Activated naive CD4-positive, alpha-beta T cell treated with anti-CD3 and anti-CD28 coated beads, Interleukin-2, amount 50 U/mL, for 72 hours (primary cell): Measurements from ENCODE around the gene FRMD4A. TPM values are rescaled to one million over a fixed set of nuclear protein-coding genes. Genes with fewer than 3 reads are reported as not detected.
"Not testable (repeated sequence)": the region's sequence is repeated elsewhere in the genome, so short reads cannot be mapped to it uniquely, and the experiment has no call there.

ENCODE experiments used
- ATAC-seq, 2 donors: fragments of 150-1000 bp; cut with Tn5 transposase; 2 replicates each; pipeline ENCODE4 v1.10.0; 2021; ENCODE audit warnings: mild to moderate bottlenecking in 2 of 2, moderate library complexity in 2 of 2
- DNase-seq, 2 donors: peaks; one replicate each; pipeline ENCODE4 v3.0.0; 2021 to 2022; ENCODE audit warnings: low spot score in 2 of 2
- H3K27ac Mint-ChIP-seq, 2 donors: one replicate each; pipeline ENCODE4 v1.8.0; 2022; ENCODE audit warnings: mild to moderate bottlenecking in 2 of 2, mixed read lengths in 2 of 2
- H3K36me3 Mint-ChIP-seq, 2 donors: one replicate each; pipeline ENCODE4 v1.8.0; 2022; ENCODE audit warnings: mixed read lengths in 2 of 2
- H3K9me3 Mint-ChIP-seq, 2 donors: one replicate each; pipeline ENCODE4 v1.8.0; 2022; ENCODE audit warnings: mixed read lengths in 2 of 2
- total RNA-seq, 2 donors: library from RNA; stranded (reverse); gene quantifications; one replicate each; pipeline ENCODE4 v1.2.3, GENCODE V29; 2022

FRMD4A gene
- total RNA-seq, 2 donors from 2014 or later: 0.41 to 0.49 TPM

DNA sequence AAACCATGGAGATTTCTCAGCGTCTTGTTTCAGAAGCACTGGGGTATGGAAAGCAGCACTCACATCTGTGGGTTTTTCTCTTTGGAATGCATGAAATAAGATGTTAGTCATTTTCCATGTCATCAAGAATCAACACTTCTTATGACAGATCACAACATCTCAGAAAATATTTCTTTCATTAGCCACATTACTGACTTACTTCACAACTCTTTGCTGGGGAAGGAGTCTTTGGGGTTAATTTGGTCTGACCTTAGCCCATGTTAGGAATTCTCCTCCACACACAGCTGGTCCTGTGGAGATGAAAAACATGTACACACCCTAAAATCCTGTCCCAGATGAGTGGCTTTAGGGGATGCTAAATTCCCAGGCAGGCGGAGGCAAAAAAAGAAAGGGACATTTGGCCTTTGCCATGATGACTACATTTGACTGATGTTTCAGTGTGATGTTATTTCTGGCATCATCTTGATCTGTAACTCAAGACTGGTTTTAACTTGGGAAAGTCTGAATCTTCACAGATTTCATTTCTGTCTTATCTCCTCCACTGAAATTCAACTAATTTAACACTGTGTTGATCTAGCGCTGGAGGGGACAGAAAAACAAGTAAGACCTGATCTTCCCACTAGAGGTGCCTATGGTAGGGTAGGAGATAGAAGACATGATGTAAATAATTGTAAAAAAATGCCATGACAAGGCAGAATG lies 380.7 kb downstream of the FRMD4A start:
- Mint-ChIP-seq H3K9me3 (peaks cover 9 to 24% of the 10 kb centered on the region in 2 donors), H3K27ac (no peak overlapping the region), H3K36me3 (peaks cover 0 to 6% of the 10 kb centered on the region in 2 donors)
- no peak for ATAC-seq
- DNase-seq: no peak

DNA sequence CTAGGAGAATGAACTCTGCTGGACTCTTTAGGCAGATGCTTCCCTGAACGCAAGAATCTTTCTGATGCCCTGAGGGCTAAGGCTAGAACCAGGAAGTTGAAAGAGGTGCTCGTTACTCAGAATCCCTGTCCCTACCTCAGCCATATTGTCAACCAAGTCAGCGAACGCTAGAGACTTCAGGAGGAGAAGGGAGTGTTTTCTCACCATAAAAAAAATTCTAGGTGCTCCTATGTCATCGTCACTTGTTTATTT lies 384.6 kb downstream of the FRMD4A start:
- ATAC-seq: no peak
- H3K27ac Mint-ChIP-seq: no peak overlapping the region
- no peak for DNase-seq
- peaks cover 6 to 10% of the 10 kb centered on the region in 2 donors for H3K9me3 Mint-ChIP-seq
- peaks cover 0 to 6% of the 10 kb centered on the region in 2 donors for H3K36me3 Mint-ChIP-seq

GRCh38 chr10:13945390-13946208 lies 385.1 kb downstream of the FRMD4A start:
- Mint-ChIP-seq H3K9me3 (peaks cover 3 to 7% of the 10 kb centered on the region in 2 donors), H3K27ac (no peak overlapping the region), H3K36me3 (peaks cover 0 to 3% of the 10 kb centered on the region in 2 donors)
- ATAC-seq (no peak), DNase-seq (no peak)

DNA sequence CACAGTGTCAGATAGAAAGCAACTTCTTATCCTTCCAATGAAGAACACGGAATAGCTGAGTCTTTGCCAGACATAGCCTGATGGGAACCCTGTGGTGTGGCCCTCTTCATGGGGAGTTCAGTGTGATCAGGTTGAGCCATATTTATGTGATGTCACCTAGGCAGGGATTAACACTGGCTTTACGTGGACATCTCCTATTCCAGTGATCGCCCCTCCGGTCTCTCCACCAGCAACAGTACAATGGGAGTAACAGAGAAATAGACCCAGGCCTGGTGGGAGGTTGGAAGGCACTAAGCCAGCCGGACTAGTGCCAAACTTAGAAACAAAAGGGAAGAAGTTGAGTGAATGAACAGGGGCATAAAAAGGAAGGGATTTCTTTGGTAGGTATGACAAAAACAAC lies 385.9 kb downstream of the FRMD4A start:
- ATAC-seq (no peak), DNase-seq (no peak)
- H3K36me3 Mint-ChIP-seq: peaks cover 0 to 4% of the 10 kb centered on the region in 2 donors
- peaks cover 4% of the 10 kb centered on the region in 2 donors for H3K9me3 Mint-ChIP-seq
- H3K27ac Mint-ChIP-seq: no peak overlapping the region

- DNase-seq: no peak
- H3K9me3 Mint-ChIP-seq: peaks cover 4 to 5% of the 10 kb centered on the region in 2 donors
- no peak overlapping the region for H3K27ac Mint-ChIP-seq
- ATAC-seq: no peak
- peaks cover 0 to 4% of the 10 kb centered on the region in 2 donors for H3K36me3 Mint-ChIP-seq
Observed at GRCh38 chr10:13943735-13944398, 386.9 kb downstream of the FRMD4A start.

DNA sequence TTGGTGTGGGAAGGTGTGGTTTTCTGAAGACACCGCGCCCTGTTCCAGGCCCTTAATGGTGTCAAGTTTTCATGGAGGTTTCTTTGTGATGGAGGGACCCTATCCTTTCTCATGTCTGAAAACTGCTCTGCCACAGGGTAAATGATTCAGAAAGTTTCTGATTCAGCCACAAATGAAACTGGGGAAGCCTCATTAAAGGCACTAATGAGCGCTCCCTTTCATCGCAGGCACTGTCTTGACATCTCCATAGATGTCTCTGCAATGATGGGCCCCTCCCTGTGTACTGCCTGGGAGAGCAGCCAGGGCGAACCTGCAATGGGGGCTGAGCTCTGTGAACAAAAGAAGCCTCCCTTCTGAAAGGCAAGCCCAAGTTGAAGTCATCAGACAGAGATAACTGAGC lies 388.7 kb downstream of the FRMD4A start:
- H3K27ac Mint-ChIP-seq: no peak overlapping the region
- peaks cover 4 to 8% of the 10 kb centered on the region in 2 donors for H3K9me3 Mint-ChIP-seq
- peaks cover 0 to 4% of the 10 kb centered on the region in 2 donors for H3K36me3 Mint-ChIP-seq
- DNase-seq: no peak
- ATAC-seq: peak in 1 of 2 donors; percentile 64

GRCh38 chr10:13939391-13939790 lies 391.3 kb downstream of the FRMD4A start:
- ATAC-seq (no peak), DNase-seq (no peak)
- H3K27ac Mint-ChIP-seq: no peak overlapping the region
- H3K36me3 Mint-ChIP-seq: peaks cover 4 to 10% of the 10 kb centered on the region in 2 donors
- H3K9me3 Mint-ChIP-seq: peaks cover 4 to 8% of the 10 kb centered on the region in 2 donors

DNA sequence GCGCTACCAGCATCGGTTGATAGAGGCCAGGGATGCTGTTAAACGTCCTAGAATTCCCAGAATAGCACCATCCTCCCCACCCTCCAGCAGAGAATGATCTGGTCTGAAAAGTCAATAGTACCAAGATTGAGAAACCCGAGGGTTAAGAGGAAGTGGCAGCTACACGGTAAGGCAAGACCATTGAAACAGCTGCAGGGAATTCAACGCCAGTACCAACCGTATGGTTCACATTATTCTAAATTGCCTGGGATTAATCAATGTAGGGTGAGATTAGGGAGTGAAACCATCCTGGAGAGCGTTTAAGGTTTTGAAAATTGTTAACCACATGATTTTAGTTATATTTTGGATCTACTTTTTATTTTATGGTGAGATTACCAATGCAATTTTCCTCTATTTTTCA lies 391.8 kb downstream of the FRMD4A start:
- H3K36me3 Mint-ChIP-seq: peaks cover 4 to 10% of the 10 kb centered on the region in 2 donors
- ATAC-seq: no peak
- no peak overlapping the region for H3K27ac Mint-ChIP-seq
- DNase-seq: no peak
- peaks cover 4 to 8% of the 10 kb centered on the region in 2 donors for H3K9me3 Mint-ChIP-seq

DNA sequence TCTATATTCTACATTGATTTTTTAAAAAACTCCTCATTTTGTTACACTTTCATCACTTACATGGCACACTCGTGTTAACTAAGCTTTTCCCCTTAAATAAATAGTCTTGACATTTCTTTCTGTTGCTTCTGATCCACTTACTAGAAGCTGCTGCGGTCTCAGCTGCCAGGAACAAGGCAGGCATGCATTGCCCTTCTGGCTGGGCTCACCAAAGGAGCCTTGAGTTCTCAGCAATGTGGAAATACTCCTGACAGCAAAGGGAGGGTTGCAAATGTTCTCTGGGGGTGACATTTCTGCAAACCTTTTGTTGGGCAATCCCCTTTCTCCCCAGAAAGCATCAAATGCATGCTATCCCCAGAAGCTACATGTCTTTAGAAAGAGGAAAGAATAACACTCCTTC lies 393.9 kb downstream of the FRMD4A start:
- ATAC-seq (no peak), DNase-seq (no peak)
- H3K36me3 Mint-ChIP-seq: peaks cover 4 to 10% of the 10 kb centered on the region in 2 donors
- peaks cover 4 to 8% of the 10 kb centered on the region in 2 donors for H3K9me3 Mint-ChIP-seq
- no peak overlapping the region for H3K27ac Mint-ChIP-seq

- DNase-seq (no peak), ATAC-seq (peak; percentile 66 to 71)
- Mint-ChIP-seq H3K36me3 (no peaks in the 10 kb centered on the region), H3K9me3 (no peaks in the 10 kb centered on the region), H3K27ac (no peak overlapping the region)
Observed at GRCh38 chr10:13930120-13930519, 400.6 kb downstream of the FRMD4A start.

GRCh38 chr10:13928451-13928850 lies 402.3 kb downstream of the FRMD4A start:
- Mint-ChIP-seq H3K36me3 (no peaks in the 10 kb centered on the region), H3K9me3 (no peaks in the 10 kb centered on the region), H3K27ac (no peak overlapping the region)
- ATAC-seq (no peak), DNase-seq (no peak)

DNA sequence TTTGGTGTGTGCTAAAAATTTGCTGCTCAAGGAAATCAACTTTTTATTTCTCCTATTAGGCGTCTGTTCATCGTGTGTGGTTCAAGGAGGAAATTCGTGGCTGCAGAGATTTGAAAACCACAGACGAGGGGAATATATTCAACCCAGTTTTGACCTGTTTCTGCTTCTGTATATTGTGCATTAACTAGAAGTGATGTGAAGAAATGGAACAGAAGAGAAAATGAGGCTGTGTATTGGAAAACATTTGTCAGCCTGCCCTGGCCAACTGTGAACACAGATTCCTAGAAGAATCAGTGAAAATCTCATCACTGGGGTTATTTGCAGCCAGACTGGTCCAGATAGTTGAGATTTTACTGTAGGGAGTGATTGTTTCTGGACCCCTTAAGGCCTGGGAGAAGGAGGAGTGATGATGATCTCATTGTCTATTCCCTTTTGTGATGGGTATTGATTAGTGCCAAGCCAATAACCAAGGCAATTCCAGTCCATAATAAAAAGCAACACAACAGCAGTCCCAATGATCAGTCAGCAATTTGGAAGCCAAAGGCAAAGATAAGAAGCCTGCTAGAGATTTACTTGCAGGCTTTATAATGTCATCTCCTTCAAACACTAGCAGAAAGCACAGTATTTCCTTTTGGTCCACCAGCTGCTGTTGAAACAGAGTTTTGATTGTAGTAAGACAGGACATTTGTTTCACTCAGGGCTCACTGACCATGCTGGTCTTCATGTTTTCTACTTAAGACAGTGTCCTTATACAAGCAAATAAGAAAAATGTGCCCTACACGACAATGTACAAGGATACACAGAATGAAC lies 404.5 kb downstream of the FRMD4A start:
- ATAC-seq: no peak
- Mint-ChIP-seq H3K36me3 (no peaks in the 10 kb centered on the region), H3K9me3 (no peaks in the 10 kb centered on the region), H3K27ac (no peak overlapping the region)
- DNase-seq: no peak

DNA sequence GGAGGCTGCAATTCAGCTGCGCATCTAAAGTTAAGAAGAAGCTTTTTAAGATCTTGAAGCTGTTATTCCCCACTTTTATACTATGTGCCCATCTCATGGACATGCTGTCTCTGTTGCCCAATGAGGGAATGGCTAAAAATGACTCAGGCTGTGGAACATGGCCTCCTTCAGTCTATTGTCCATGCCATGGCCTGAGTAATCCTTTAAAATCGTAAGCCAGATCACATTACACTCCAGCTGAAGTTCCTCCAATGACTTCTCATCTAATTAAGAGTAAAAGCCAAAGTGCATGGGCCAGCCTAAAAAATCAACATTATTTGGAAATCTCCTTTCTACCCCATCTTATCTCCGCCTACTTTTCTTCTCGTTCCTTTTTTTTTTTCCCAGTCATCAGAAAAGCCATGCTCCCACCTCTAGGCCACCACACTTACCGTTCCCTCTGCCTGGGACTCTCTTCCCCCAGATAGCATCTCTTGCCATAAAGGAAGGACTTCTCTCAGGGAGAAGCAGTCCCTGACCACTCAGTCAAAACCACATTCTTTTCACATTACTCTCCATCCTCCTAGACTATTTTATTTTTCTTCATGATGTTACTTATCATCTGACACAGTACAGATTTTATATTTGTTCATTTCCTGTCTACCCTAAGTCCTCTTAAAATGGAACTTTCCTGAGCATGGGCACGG lies 406.5 kb downstream of the FRMD4A start:
- Mint-ChIP-seq H3K36me3 (no peaks in the 10 kb centered on the region), H3K9me3 (no peaks in the 10 kb centered on the region), H3K27ac (no peak overlapping the region)
- DNase-seq: no peak
- no peak for ATAC-seq

DNA sequence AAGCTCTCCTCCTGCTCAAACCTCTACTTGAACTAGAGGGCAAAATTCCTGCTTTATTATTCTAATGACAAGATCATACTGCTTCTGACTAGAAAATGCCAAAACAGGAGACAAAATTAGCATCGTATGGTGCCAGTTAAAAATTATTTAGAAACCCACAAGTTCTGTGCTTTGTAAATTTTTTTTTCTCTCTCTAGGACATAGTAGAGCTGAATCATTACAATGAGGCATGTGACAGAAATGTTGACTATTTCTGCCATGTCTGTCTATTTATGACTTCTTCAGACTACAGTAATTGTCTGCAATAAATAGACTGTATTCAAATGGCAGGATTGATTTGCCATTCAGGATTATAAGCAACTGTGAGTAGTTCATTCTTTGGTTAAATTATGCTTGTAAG lies 408.1 kb downstream of the FRMD4A start:
- Mint-ChIP-seq H3K9me3 (no peaks in the 10 kb centered on the region), H3K27ac (no peak overlapping the region), H3K36me3 (no peaks in the 10 kb centered on the region)
- ATAC-seq: no peak
- no peak for DNase-seq

DNA sequence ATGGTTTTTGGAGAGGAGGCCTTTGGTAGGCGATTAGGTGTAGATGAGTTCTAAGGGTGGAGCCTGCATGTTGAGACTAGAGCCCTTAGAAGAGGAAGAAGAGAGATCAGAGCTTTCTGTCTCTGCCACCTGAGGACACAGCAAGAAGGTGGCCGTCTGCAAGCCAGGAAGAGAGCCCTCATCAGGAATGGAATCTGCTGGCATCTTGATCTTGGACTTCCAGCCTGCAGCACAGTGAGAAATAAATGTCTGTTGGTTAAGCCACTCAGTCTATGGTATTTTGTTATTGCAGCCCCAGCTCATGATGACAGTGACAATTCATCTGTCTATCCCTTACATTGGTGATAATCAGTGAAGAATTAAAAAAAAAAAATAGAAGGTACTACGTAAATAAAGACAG lies 408.8 kb downstream of the FRMD4A start:
- ATAC-seq: no peak
- H3K36me3 Mint-ChIP-seq: no peaks in the 10 kb centered on the region

GRCh38 chr10:13921131-13921530 lies 409.6 kb downstream of the FRMD4A start:
- H3K9me3 Mint-ChIP-seq, DNase-seq, H3K36me3 Mint-ChIP-seq, ATAC-seq: not testable (repeated sequence)
- peak overlapping the region in 1 of 2 donors; percentile 42 for H3K27ac Mint-ChIP-seq

More for the DNA sequence above, 408.8 kb downstream of the FRMD4A start:
- Mint-ChIP-seq H3K9me3 (no peaks in the 10 kb centered on the region), H3K27ac (no peak overlapping the region)
- DNase-seq: no peak
